Activated T-cell treated with anti-CD3 and anti-CD28 coated beads, Interleukin-2, amount 50 U/mL, for 4 hours (primary cell): ENCODE measurements around the gene ZNF513. TPM values are rescaled to one million over a fixed set of nuclear protein-coding genes. Genes with fewer than 3 reads are reported as not detected.
A peak's percentile ranks its signal among the peaks of the same experiment; 100 is the strongest.

Experiments used
- ATAC-seq, 2 donors: fragments of 200-7000 bp; cut with Tn5 transposase; one replicate each; pipeline ENCODE4 v1.10.0; 2021
- DNase-seq: peaks from one replicate; pipeline ENCODE4 v3.0.0-alpha.2; 2020
- H3K27me3 Mint-ChIP-seq: one replicate; pipeline ENCODE4 v1.8.0; 2021; ENCODE audit warnings: low read depth, mixed read lengths
- H3K36me3 Mint-ChIP-seq: one replicate; pipeline ENCODE4 v1.8.0; 2022; ENCODE audit warnings: mixed read lengths; ENCODE audit not compliant: insufficient read depth
- H3K4me1 Mint-ChIP-seq: one replicate; pipeline ENCODE4 v1.8.0; 2021; ENCODE audit warnings: low read depth, mixed read lengths
- H3K4me3 Mint-ChIP-seq: one replicate; pipeline ENCODE4 v1.8.0; 2021; ENCODE audit warnings: mild to moderate bottlenecking, moderate library complexity, mixed read lengths
- H3K9me3 Mint-ChIP-seq: one replicate; pipeline ENCODE4 v1.8.0; 2021; ENCODE audit warnings: mixed read lengths
- total RNA-seq, 3 donors: library from RNA; stranded (reverse); gene quantifications; one replicate each; pipeline ENCODE4 v1.2.1, GENCODE V29; 2021

Gene ZNF513
- total RNA-seq, 3 donors from 2014 or later = 8.4 to 11.0 (median 10.4) TPM

DNA sequence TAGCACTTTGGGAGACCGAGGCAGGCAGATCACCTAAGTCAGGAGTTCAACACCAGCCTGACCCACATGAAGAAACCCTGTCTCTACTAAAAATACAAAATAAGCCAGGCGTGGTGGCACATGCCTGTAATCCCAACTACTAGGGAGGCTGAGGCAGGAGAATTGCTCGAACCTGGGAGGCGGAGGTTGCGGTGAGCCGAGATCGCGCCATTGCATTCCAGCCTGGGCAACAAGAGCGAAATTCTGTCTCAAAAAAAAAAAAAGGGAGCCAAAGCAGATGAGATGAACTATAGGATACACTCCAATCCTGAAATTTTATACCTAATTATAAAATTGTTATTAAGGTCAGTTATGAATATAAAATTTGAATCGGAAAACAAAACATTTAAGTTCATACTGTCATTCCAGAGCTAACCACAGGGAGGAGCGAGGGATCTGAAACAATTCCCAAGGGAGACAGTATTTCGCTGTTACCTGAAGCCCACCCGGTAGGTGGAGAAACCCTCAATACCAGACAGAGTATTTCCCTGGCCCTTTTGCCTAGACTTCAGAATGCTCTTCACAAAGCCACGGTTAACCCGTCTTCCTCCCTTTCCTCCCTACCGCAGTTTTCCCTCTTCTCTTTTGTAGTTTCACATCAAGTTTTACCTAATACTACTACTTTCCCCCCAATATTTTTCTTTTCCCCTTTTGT, 27.4 kb upstream of the ZNF513 start:
- Mint-ChIP-seq H3K36me3 (peaks cover 11% of the 10 kb centered on the region), H3K4me3 (peak overlapping the region; percentile 89), H3K27me3 (no peaks in the 10 kb centered on the region), H3K4me1 (peaks cover 37% of the 10 kb centered on the region), H3K9me3 (no peaks in the 10 kb centered on the region)
- no peak for DNase-seq
- ATAC-seq = no peak

DNA sequence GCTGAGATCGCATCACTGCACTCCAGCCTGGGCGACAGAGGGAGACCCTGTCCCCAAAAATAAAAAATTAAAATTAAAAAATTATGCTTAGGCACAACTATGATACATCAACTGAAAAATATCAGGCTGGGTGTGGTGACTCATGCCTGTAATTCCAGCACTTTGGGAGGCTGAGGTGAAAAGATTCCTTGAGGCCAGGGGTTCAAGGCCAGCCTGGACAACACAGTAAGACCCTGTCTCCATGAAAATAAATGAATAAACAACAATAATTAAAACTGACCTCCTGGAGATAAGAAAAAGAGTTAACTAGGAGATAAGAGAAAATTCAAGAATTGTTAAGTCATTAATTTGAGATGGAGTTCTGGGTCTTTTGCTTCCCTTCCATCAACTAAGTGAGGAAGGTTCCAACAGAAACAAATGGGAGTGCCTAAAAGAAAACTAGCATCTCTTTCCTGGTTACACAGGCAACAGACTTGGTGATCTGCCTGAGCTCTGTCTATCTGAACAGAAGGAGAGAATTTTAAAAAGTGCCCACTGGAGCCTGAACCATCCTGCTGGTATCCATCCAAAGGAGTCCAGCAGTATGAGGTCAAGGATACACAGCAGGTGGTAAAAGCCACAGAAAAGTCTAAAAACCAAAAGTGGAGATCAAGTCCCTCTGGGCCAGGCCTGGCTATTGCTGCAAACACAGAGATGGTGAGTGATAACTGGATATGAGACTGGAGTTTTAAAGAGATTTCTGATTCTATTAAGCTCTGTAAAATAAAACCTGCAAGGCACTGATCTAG, 20.0 kb upstream of the ZNF513 start:
- H3K27me3 Mint-ChIP-seq = no peaks in the 10 kb centered on the region
- no peaks in the 10 kb centered on the region for H3K9me3 Mint-ChIP-seq
- DNase-seq (no peak), ATAC-seq (no peak)
- peaks cover 30% of the 10 kb centered on the region for H3K4me1 Mint-ChIP-seq
- H3K4me3 Mint-ChIP-seq = no peak overlapping the region
- H3K36me3 Mint-ChIP-seq = peaks cover 10% of the 10 kb centered on the region

DNA sequence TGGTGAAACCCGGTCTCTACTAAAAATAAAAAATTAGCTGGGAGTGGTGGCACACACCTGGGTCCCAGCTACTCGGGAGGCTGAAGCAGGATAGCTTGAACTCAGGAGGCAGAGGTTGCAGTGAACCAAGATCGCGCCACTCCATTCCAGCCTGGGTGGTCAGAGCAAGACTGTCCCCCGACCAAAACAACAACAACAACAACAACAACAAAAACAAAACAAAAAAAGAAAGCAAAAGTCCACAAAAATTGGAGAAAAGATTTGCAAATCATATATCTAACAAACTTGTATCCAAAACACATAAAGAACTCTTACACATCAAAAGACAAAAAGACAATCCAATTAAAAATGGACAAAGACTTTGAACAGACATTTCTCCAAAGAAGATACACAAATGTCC, 18.4 kb upstream of the ZNF513 start:
- ATAC-seq = no peak
- Mint-ChIP-seq H3K9me3 (no peaks in the 10 kb centered on the region), H3K36me3 (peaks cover 10% of the 10 kb centered on the region), H3K4me3 (no peak overlapping the region), H3K27me3 (no peaks in the 10 kb centered on the region), H3K4me1 (peaks cover 30% of the 10 kb centered on the region)
- DNase-seq = no peak

DNA sequence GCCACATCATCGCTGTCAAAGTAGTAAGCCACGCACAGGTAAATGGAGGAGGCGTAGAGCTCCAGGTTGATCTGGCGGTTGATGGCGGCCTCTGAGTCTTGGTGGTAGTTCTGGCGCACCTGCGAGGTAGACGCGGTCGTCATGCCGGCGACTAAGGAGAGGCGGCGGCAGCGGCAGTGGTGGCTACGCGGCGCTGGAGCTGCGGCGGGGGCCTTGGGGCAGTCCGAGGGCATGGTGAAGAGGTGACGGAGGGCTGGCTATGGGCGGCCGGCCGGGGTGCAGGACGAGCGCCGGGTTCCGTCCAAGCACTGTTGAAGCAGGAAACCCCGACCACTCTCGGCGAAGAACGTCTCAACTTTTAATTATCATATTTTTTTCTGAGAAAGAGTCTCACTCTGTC, 12.7 kb upstream of the ZNF513 start:
- Mint-ChIP-seq H3K4me3 (no peak overlapping the region), H3K4me1 (peaks cover 42% of the 10 kb centered on the region), H3K36me3 (peaks cover 24% of the 10 kb centered on the region), H3K9me3 (no peaks in the 10 kb centered on the region), H3K27me3 (no peaks in the 10 kb centered on the region)
- DNase-seq = no peak
- ATAC-seq = no peak

DNA sequence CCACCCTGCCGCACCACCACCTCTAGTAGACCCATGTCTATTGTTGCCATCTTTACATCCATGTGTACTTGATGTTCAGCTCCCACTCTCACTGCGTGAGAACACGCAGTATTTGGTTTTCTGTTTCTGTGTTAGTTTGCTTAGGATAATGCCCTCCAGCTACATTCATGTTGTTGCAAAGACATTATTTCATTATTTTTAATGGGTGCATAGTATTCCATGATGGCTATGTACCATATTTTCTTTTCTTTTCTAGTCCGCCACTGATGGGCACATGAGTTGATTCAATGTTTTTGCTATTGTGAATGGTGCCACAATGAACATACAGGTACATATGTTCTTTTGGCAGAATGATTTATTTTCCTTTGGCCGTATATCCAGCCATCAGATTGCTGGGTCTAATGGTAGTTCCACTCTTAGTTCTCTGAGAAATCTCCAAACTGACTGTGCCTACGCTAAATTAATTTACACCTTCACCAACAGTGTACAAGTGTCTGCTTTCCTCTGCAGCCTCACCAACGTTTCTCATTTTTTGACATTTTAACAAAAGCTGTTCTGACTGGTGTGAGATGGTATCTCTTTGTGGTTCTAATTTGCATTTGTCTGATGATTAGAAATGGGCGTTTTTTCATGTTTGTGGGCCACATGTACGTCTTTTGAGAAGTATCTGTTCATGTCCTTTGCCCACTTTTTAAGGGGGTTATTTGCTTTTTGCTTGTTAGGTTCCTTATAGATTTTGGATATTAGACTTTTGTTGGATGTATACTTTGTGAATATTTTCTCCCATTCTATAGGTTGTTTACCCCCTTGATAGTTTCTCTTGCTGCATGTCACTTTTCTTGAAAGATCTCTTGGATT, 10.5 kb upstream of the ZNF513 start:
- H3K9me3 Mint-ChIP-seq = no peaks in the 10 kb centered on the region
- H3K4me3 Mint-ChIP-seq = peak overlapping the region; percentile 56
- H3K27me3 Mint-ChIP-seq = no peaks in the 10 kb centered on the region
- peaks cover 19% of the 10 kb centered on the region for H3K36me3 Mint-ChIP-seq
- no peak for DNase-seq
- H3K4me1 Mint-ChIP-seq = peaks cover 33% of the 10 kb centered on the region
- ATAC-seq = peak; percentile 63 to 76

DNA sequence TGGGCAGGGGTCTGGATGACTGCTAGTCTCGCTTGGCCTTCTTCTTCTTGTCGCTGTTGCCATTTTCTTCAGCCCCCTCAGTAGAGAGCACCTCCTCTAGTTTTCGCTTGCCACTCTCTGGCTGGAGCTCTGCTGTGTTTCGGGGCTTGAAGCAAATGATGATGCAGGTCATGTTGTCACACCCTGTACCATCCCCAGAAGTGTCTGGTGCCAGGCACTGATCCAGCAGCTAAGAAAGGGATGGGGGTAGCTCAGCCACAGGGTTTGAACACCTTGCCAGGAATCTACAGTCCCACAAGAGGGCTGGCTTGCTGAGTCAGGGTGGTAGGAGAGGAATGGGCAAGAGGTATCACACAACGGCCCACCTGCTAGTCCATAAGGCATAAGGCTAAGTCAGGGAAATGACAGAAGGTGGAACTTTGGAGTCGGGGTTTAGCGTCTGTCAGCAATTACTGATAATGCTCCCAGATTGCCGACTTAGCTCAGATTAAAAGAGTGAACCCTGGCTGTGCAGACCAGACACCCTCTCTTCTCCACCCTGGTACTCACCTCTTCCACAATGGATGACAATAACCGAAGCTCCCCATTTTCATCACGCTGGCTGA, 1.1 kb upstream of the ZNF513 start:
- no peak for DNase-seq
- Mint-ChIP-seq H3K27me3 (no peaks in the 10 kb centered on the region), H3K36me3 (peaks cover 44% of the 10 kb centered on the region), H3K9me3 (no peaks in the 10 kb centered on the region), H3K4me3 (peak overlapping the region; percentile 88), H3K4me1 (peaks cover 18% of the 10 kb centered on the region)
- ATAC-seq = no peak

DNA sequence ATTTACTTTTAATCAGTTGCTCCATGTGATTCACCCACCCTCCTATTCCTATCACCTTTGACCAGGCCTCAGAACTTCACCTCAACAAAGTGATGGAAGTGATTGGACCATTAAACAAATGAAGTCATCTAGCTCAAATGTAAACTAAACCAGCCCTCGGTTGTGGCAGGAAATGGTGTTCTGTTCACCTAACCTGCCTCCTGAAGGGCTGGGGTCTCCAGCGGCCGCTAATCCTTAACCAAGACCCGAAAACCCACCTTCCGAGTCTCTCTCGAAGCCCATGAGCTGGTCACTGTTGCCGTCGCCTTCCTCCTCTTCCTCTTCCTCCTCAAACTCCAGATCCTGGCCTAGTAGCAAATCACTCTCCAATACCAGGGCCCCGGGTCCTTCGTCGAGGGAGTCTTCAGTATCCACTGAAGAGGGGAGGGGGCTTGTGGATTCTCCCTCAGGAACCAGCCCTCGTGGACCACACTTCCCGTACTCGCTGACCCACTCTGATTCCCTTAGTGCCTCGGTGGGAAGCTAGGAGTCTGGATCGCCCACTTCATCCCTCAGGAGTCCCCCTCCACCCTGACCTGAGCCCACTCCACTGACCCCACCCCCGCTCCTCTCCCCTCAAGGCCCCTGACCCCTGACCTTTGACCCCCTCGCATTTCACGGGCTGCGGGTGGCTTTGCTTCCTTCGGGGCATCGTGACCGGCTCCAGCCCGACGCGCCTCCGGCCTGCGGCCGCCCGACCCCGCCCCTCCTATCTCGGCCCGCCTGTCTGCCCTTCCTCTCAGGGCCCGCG, 503 bp downstream of the ZNF513 start:
- Mint-ChIP-seq H3K36me3 (peaks cover 51% of the 10 kb centered on the region), H3K9me3 (no peaks in the 10 kb centered on the region), H3K4me3 (peak overlapping the region; percentile 88), H3K4me1 (peaks cover 18% of the 10 kb centered on the region), H3K27me3 (no peaks in the 10 kb centered on the region)
- DNase-seq = peak; percentile 35
- peak; percentile 47 to 54 for ATAC-seq

DNA sequence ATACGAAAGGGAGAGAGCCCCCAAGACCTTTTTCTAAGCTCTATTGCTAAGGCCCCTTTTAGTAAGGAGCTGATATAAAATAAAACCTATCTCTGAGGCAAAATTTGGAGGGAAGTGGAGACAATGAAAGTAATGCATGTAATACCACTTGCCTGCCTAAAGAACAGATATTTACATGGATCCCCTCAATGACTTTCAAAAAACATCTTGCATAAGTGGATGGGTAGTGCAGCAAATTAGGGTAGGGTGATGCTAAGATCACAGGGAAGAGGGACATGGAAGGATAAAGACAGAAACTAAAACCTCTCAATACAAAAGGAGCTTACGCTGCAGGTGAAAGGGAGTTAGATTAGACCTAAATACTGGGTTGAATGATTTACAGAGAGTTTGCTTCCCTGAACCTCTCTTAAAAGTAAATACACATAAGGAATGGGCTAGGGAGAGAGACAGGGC, 1.1 kb downstream of the ZNF513 start:
- H3K4me1 Mint-ChIP-seq = peaks cover 20% of the 10 kb centered on the region
- DNase-seq = no peak
- H3K9me3 Mint-ChIP-seq = no peaks in the 10 kb centered on the region
- H3K36me3 Mint-ChIP-seq = peaks cover 53% of the 10 kb centered on the region
- peak overlapping the region; percentile 88 for H3K4me3 Mint-ChIP-seq
- ATAC-seq = no peak
- H3K27me3 Mint-ChIP-seq = no peaks in the 10 kb centered on the region

DNA sequence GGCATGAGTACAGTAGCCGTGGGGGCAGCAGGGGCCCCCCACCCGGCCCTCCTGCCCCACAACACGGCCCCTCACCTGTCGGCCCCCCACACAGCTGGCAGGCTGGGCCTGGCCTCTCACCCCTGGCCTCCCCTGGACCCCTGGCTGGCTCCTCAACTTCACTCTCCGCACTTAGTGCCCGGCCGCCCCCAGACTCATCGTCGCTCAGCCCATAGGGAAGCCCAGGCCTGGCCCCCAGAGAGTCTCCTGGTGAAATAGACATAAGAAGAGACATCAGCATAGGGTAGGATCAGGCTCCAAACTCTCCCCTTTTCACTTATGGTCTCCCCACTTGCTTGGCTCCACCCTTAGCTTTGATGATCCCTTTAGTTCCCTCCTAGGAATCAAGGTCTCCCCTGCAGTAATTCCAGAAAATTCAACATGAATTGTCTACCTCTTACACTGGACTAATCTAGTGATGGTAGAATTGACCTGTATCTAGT, 1.7 kb downstream of the ZNF513 start:
- Mint-ChIP-seq H3K4me1 (peaks cover 20% of the 10 kb centered on the region), H3K9me3 (no peaks in the 10 kb centered on the region), H3K4me3 (peak overlapping the region; percentile 88), H3K27me3 (no peaks in the 10 kb centered on the region), H3K36me3 (peaks cover 48% of the 10 kb centered on the region)
- ATAC-seq = no peak
- DNase-seq = no peak

DNA sequence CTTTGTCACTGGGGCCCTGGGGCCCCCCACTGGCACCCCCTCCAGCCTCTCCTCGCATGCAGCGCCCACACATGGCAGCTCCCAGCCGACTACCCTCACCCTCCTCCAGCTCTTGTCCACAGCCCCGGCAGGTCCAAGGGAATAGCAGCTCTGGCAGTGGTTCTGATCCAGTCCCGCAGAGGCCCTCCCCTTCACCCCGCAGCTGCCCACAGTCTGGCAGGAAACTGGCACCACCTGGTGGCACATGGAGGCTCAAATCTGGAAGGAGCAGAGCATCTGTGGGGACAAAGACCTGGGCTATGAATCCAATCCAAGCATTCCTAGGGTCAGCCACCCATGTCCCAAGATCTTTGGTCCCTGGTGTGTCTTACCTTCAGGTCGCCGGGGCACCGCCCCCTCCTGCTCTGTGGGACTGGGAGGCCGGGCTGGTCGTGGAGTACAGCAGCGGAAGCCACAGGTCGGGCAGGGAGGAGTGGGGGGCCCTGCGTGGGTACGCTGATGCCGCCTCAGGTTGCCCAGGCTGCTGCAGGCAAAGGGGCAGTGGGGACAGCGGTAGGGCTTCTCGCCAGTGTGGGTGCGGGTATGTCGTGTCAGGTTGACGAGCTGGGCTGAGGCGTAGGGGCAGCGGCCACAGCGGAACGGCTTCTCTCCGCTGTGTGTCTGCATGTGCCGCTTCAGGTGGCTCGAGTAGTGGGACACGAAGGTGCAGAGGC, 2.3 kb downstream of the ZNF513 start:
- Mint-ChIP-seq H3K27me3 (no peaks in the 10 kb centered on the region), H3K9me3 (no peaks in the 10 kb centered on the region), H3K36me3 (peaks cover 48% of the 10 kb centered on the region), H3K4me3 (no peak overlapping the region), H3K4me1 (peaks cover 24% of the 10 kb centered on the region)
- DNase-seq = no peak
- no peak for ATAC-seq

DNA sequence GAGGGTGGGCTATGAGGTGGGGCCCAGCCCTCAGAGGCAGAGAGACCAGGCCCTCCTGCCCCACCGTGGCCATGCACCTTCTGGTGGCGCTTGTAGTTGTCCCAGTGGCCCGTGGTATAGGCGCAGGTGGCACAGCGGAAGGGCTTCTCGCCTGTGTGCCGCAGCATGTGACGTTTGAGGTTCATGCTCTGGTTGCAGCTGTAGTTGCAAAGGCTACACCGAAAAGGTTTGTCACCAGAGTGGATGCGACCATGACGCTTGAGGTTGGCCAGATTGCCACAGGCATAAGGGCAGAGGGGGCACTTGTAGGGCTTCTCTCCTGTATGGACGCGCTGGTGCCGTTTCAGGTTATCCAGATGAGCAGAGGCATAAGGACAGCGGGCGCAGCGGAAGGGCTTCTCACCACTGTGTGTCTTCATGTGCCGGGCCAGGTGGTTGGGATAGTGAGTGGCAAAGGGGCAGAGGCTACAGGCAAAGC, 2.9 kb downstream of the ZNF513 start:
- ATAC-seq (no peak), DNase-seq (no peak)
- H3K9me3 Mint-ChIP-seq = no peaks in the 10 kb centered on the region
- peaks cover 27% of the 10 kb centered on the region for H3K4me1 Mint-ChIP-seq
- no peak overlapping the region for H3K4me3 Mint-ChIP-seq
- peaks cover 53% of the 10 kb centered on the region for H3K36me3 Mint-ChIP-seq
- no peaks in the 10 kb centered on the region for H3K27me3 Mint-ChIP-seq

DNA sequence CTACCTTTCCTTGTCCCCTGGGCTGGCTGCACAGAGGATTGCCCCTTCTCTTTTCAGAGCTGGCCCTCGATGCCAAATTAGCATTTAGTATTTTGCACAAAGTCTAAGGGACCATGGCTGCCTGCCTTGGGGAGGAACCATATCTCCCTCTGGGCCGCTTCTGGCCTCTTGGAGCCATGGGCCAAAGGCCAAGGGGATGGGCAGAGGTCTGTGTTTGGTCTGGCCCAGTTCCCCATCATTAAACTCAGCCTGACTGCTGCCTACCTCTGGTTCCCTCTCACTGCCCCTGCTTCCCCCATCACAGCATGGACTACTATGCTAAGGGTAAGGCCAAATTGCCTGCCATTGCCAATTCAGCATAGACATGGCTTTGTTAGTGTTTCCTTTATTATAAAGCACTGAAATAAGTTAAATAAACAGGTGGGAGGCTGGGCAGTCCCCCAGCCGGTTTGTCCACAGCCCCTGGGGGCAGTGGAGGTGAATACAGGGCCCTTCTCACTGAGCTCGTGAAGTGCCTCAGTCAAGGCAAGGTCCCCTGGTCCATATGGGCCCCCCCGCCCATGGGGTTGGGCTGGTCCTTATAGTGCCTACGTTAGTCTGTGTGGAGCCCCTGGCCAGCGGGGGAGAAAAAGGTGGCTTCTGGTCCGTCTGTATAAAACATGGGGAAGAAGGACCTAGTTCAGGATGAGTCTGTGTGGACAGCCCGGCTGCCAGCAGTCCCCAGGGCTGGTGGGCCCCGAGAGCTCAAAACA, 3.5 kb downstream of the ZNF513 start:
- Mint-ChIP-seq H3K9me3 (no peaks in the 10 kb centered on the region), H3K36me3 (peaks cover 54% of the 10 kb centered on the region), H3K27me3 (no peaks in the 10 kb centered on the region), H3K4me3 (no peak overlapping the region), H3K4me1 (peaks cover 33% of the 10 kb centered on the region)
- no peak for DNase-seq
- ATAC-seq = no peak
